IMR-90 (cell line): ENCODE results near the gene SHCBP1L. TPM values are rescaled to one million over a fixed set of nuclear protein-coding genes. Genes with fewer than 3 reads are reported as not detected.

Source experiments
- ATAC-seq: fragments of 200-7000 bp; cut with Tn5 transposase; 2 replicates; pipeline ENCODE4 v1.9.1; 2020; ENCODE audit warnings: low read depth, mild to moderate bottlenecking, moderate library complexity
- Bru-seq: library from RNA; stranded (reverse); fragments of 400-500 nt; gene quantifications from one replicate; lab custom pipeline; 2021; lab: Mats Ljungman, UMichigan
- BruChase-seq, 2 experiments: library from RNA; stranded (reverse); fragments of 400-500 nt; gene quantifications; one replicate each; lab custom pipeline; 2021; lab: Mats Ljungman, UMichigan
- BruUV-seq: library from RNA; stranded (reverse); fragments of 400-500 nt; replicated peaks from 2 replicates; lab custom pipeline; 2021; lab: Mats Ljungman, UMichigan
- CTCF ChIA-PET: fragments of 300-600 bp; formaldehyde crosslinking; extraction: SDS; loops from one replicate; lab custom pipeline; 2021; ENCODE audit warnings: antibody characterized with exemption; lab: Yijun Ruan, JAX
- POLR2A ChIA-PET: fragments of 300-600 bp; sonication (Branson Sonifier 250); formaldehyde crosslinking; loops from one replicate; lab custom pipeline; 2022; ENCODE audit warnings: antibody characterized with exemption; ENCODE audit not compliant: unreplicated experiment; lab: Charles Lee
- DNase-seq: peaks from one replicate; pipeline ENCODE4 v3.0.0; 2013
- H2AFZ ChIP-seq: replicated peaks from 2 replicates; pipeline ENCODE3; 2013; ENCODE audit warnings: low read length, mild to moderate bottlenecking; ENCODE audit not compliant: poor library complexity
- H2AK5ac ChIP-seq: 2 replicates; pipeline ENCODE4 v1.6.1; 2013; ENCODE audit warnings: low read depth, low read length, inconsistent platforms
- H2AK9ac ChIP-seq: replicated peaks from 2 replicates; pipeline ENCODE3; 2013; ENCODE audit warnings: mild to moderate bottlenecking, low read depth, low read length, moderate library complexity; ENCODE audit not compliant: poor library complexity
- H2BK120ac ChIP-seq: 2 replicates; pipeline ENCODE4 v1.6.1; 2013; ENCODE audit warnings: low read depth, low read length, inconsistent platforms
- H2BK15ac ChIP-seq: 3 replicates; pipeline ENCODE4 v1.6.1; 2013; ENCODE audit warnings: low read depth, low read length, inconsistent platforms
- H2BK20ac ChIP-seq: 2 replicates; pipeline ENCODE4 v1.6.1; 2013; ENCODE audit warnings: low read depth, mild to moderate bottlenecking, inconsistent platforms, low read length, moderate library complexity
- H2BK5ac ChIP-seq: 2 replicates; pipeline ENCODE4 v1.6.1; 2013; ENCODE audit warnings: mild to moderate bottlenecking, low read depth, low read length, inconsistent platforms; ENCODE audit not compliant: poor library complexity, severe bottlenecking
- H3K14ac ChIP-seq: replicated peaks from 2 replicates; pipeline ENCODE4 v1.6.1; 2013; ENCODE audit warnings: low read depth, low read length, inconsistent platforms
- H3K18ac ChIP-seq: 2 replicates; pipeline ENCODE4 v1.6.1; 2013; ENCODE audit warnings: low read depth, low read length, control low read depth
- H3K23ac ChIP-seq: 2 replicates; pipeline ENCODE4 v1.6.1; 2013; ENCODE audit warnings: low read depth, low read length, inconsistent platforms
- H3K27ac ChIP-seq: 2 replicates; pipeline ENCODE4 v1.5.1; 2013; ENCODE audit warnings: mild to moderate bottlenecking, control low read depth, low read length; ENCODE audit not compliant: insufficient read depth
- H3K27me3 ChIP-seq: 2 replicates; pipeline ENCODE4 v1.6.1; 2013; ENCODE audit warnings: low read length; ENCODE audit not compliant: control insufficient read depth, insufficient read depth
- H3K36me3 ChIP-seq: 2 replicates; pipeline ENCODE4 v1.6.1; 2013; ENCODE audit warnings: low read length, mixed read lengths; ENCODE audit not compliant: control insufficient read depth, insufficient read depth
- H3K4ac ChIP-seq: 2 replicates; pipeline ENCODE4 v1.6.1; 2013; ENCODE audit warnings: low read depth, low read length, inconsistent platforms
- H3K4me1 ChIP-seq: 2 replicates; pipeline ENCODE4 v1.6.1; 2013; ENCODE audit warnings: low read length, mixed read lengths; ENCODE audit not compliant: control insufficient read depth, insufficient read depth
- H3K4me2 ChIP-seq: 2 replicates; pipeline ENCODE4 v1.6.1; 2013; ENCODE audit warnings: low read depth, mild to moderate bottlenecking, control low read depth, low read length, moderate library complexity
- H3K4me3 ChIP-seq: 2 replicates; pipeline ENCODE4 v1.5.1; 2013; ENCODE audit warnings: low read depth, mild to moderate bottlenecking, control low read depth, low read length, moderate library complexity; ENCODE audit not compliant: insufficient read depth
- H3K56ac ChIP-seq: 2 replicates; pipeline ENCODE4 v1.6.1; 2013; ENCODE audit warnings: low read length, inconsistent platforms; ENCODE audit not compliant: insufficient read depth; ENCODE audit errors: extremely low read depth
- H3K79me1 ChIP-seq, 2 experiments: 2 replicates each; pipeline ENCODE4 v1.6.1; 2013; ENCODE audit warnings: low read length in 2 of 2, inconsistent platforms in 1 of 2, low read depth in 1 of 2
- H3K9ac ChIP-seq: 2 replicates; pipeline ENCODE4 v1.6.1; 2013; ENCODE audit warnings: low read depth, low read length, control low read depth
- H3K9me1 ChIP-seq: 2 replicates; pipeline ENCODE4 v1.6.1; 2013; ENCODE audit warnings: low read length, inconsistent platforms; ENCODE audit not compliant: insufficient read depth
- H3K9me3 ChIP-seq: 2 replicates; pipeline ENCODE4 v1.6.1; 2013; ENCODE audit warnings: low read length; ENCODE audit not compliant: control insufficient read depth, insufficient read depth
- H4K20me1 ChIP-seq: 2 replicates; pipeline ENCODE4 v1.6.1; 2013; ENCODE audit warnings: low read length, inconsistent platforms; ENCODE audit not compliant: insufficient read depth
- H4K5ac ChIP-seq: 2 replicates; pipeline ENCODE4 v1.6.1; 2013; ENCODE audit warnings: mild to moderate bottlenecking, low read depth, low read length, control low read depth
- H4K8ac ChIP-seq, 2 experiments: 2 replicates each; pipeline ENCODE4 v1.6.1; 2013; ENCODE audit warnings: low read depth in 2 of 2, low read length in 2 of 2, control low read depth in 1 of 2, inconsistent platforms in 1 of 2
- H4K91ac ChIP-seq: 2 replicates; pipeline ENCODE4 v1.6.1; 2013; ENCODE audit warnings: low read depth, low read length, inconsistent platforms; ENCODE audit not compliant: insufficient read depth
- BHLHE40 ChIP-seq: fragments of 150-350 bp; IDR thresholded peaks from 2 replicates; pipeline ENCODE4 v1.6.1; 2016; ENCODE audit warnings: mild to moderate bottlenecking, low read depth, low read length
- FOS ChIP-seq: fragments of 150-350 bp; IDR thresholded peaks from 2 replicates; pipeline ENCODE4 v1.6.1; 2016; ENCODE audit warnings: low read depth, low read length
- MAZ ChIP-seq: IDR thresholded peaks from 2 replicates; pipeline ENCODE4 v1.6.1; 2012; ENCODE audit warnings: low read depth, mild to moderate bottlenecking, low read length, improper control_type of control experiment, moderate library complexity, borderline replicate concordance
- MXI1 ChIP-seq: IDR thresholded peaks from 2 replicates; pipeline ENCODE4 v1.6.1; 2012; ENCODE audit warnings: low read depth, mild to moderate bottlenecking, low read length, moderate library complexity, borderline replicate concordance
- NFE2L2 ChIP-seq: fragments of 150-350 bp; IDR thresholded peaks from 2 replicates; pipeline ENCODE4 v1.6.1; 2016; ENCODE audit warnings: low read depth, mild to moderate bottlenecking, low read length
- RAD21 ChIP-seq: IDR thresholded peaks from 2 replicates; pipeline ENCODE4 v1.6.1; 2012; ENCODE audit warnings: low read length, improper control_type of control experiment
- RCOR1 ChIP-seq: IDR thresholded peaks from 2 replicates; pipeline ENCODE4 v1.6.1; 2012; ENCODE audit warnings: mild to moderate bottlenecking, low read length, improper control_type of control experiment; ENCODE audit not compliant: insufficient replicate concordance
- RFX5 ChIP-seq: IDR thresholded peaks from 2 replicates; pipeline ENCODE4 v1.8.0; 2012; ENCODE audit warnings: low read depth, mild to moderate bottlenecking, low read length, moderate library complexity
- SMC3 ChIP-seq: fragments of 150-350 bp; IDR thresholded peaks from 2 replicates; pipeline ENCODE4 v1.6.1; 2016; ENCODE audit warnings: low read depth, mild to moderate bottlenecking, antibody characterized with exemption, low read length, moderate library complexity
- WGBS, 2 experiments: methylation state at CpG; one replicate each; pipeline versions ENCODE4 v1.1.5 to v1.1.7; 2013; ENCODE audit warnings: missing lambda C conversion rate in 2 of 2; ENCODE audit not compliant: insufficient read length in 1 of 2; ENCODE audit errors: extremely low coverage in 2 of 2; 5-methylcytosine and 5-hydroxymethylcytosine counted together
- dilution Hi-C: fragments of 300-500 bp; cut with HindIII; formaldehyde crosslinking; loops from one replicate; pipeline ENCODE4 v1.14.3; 2018; ENCODE audit warnings: low sequenced_read_pairs; ENCODE audit not compliant: unreplicated experiment
- in situ Hi-C: fragments of 300-500 bp; cut with MboI; formaldehyde crosslinking; loops from 3 replicates; pipeline ENCODE4 v1.14.3; 2019; ENCODE audit warnings: low sequenced_read_pairs, inconsistent platforms, mixed read lengths
- intact Hi-C: fragments of 100-400 bp; cut with micrococcal nuclease; formaldehyde crosslinking; loops from 2 replicates; pipeline ENCODE4 v1.10.0; 2022
- long read RNA-seq: library from polyadenylated mRNA; unstranded; transcript quantifications from one replicate; pipeline ENCODE4 v2.0.0, GENCODE V29; 2021; ENCODE audit not compliant: unreplicated experiment
- polyA plus RNA-seq, 3 experiments: library from polyadenylated mRNA; depleted of rRNA; stranded (reverse); fragments of >200 nt; gene quantifications; 2 replicates each; pipeline ENCODE4 v1.2.3, GENCODE V29; 2012; ENCODE audit warnings: low replicate concordance in 1 of 3
- total RNA-seq: library from RNA; depleted of rRNA; stranded (reverse); fragments of >200 nt; gene quantifications from 2 replicates; pipeline ENCODE4 v1.2.3, GENCODE V29; 2012; rRNA removed
- TF ChIP-seq, protein P1 (sequence below): fragments of 150-350 bp; IDR thresholded peaks from 2 replicates; pipeline ENCODE4 v1.6.1; 2017; ENCODE audit warnings: mild to moderate bottlenecking, antibody characterized with exemption, low read length, low read depth
- TF ChIP-seq, protein P2 (sequence below): conservative IDR thresholded peaks from 2 replicates; pipeline ENCODE4 v1.5.1; 2012; ENCODE audit warnings: mild to moderate bottlenecking, low read depth, low read length, improper control_type of control experiment
- TF ChIP-seq, protein P3 (sequence below): fragments of 150-350 bp; IDR thresholded peaks from 2 replicates; pipeline ENCODE4 v1.6.1; 2016; ENCODE audit warnings: low read depth, mild to moderate bottlenecking, low read length, moderate library complexity, borderline replicate concordance

SHCBP1L gene
- total RNA-seq (not detected in 2 replicates), polyA plus RNA-seq (2012; rRNA removed) (not detected in 2 replicates), Bru-seq, nascent RNA (percentile 7 among the genes with signal in this experiment), BruChase-seq, experiment 1, labeled RNA remaining after a 6-hour chase (percentile 17 among the genes with signal in this experiment), BruChase-seq, experiment 2, labeled RNA remaining after a 2-hour chase (percentile 12 among the genes with signal in this experiment)
- polyA plus RNA-seq (2012; cell fraction: cytosol; rRNA removed) = not detected in 2 replicates
- not detected in 2 replicates for polyA plus RNA-seq (2012; cell fraction: nucleus; rRNA removed; ENCODE audit: low replicate concordance)
- long read RNA-seq = 0 reads

DNA sequence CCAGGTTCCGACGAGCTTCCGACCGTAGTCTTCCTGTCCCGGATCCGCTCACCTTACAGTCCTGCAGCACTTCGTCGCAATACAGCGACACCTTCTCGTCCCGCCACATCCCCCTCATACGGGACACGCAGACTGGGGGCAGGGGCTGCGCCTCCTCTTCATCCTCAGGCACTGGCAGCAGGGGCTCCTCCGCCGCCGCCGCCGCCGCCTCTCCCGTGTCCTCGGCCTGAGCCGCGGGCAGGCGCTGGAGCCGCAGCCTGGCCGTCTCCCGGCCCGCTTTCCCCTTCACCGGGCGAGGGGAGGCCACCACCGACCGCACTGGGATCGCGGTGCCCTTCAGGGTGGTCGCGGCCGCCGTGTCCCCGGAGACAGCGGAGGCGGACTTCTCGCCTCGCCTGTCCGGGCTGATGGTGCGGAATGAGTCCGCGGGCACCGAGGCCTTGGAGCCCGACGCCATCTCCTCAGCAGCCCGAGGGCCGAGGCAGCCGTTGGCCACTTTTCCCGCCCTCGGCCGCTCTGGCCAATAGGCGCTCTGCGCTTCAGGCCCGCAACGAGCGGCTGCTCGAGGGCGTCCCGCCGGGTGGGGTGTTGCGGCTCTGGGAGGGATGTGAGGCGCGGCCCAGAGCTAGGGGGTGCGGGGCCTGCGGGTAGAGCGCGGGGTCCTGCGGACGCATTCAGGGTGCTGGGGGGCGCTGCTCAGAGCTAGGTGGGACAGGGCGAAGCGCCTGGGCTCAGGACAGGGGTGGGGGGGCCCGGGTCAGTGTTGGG lies at the start of gene SHCBP1L:
SHCBP1L (minus strand) TSS at position 490 of the 768 bp plus-strand sequence; CDS start at position 457, 33 bp downstream.
- dilution Hi-C loops (no loop called here), in situ Hi-C loops (loop anchor here (25.0 kb wide), 2 partner anchors 159 to 284 kb away; no protein-coding TSS in a partner anchor), intact Hi-C loops (no loop called here)
- peak within 1 kb of the TSS; percentile 37; the same call in 1 of the 2 replicates for H3K23ac ChIP-seq
- no peak within 1 kb of the TSS for H4K8ac ChIP-seq
- H4K91ac ChIP-seq = no peak within 1 kb of the TSS
- no peak within 1 kb of the TSS for H3K4ac ChIP-seq
- peaks cover 3% of the 10 kb centered on the region for H3K9me3 ChIP-seq
- BruUV-seq = no TSS peak
- H3K36me3 ChIP-seq = no peaks in the 10 kb centered on the region
- peaks cover 12% of the 10 kb centered on the region for H3K27me3 ChIP-seq
- no peak within 1 kb of the TSS for H2BK5ac ChIP-seq
- H3K14ac ChIP-seq = no peak within 1 kb of the TSS
- H3K18ac ChIP-seq = no peak within 1 kb of the TSS
- ChIA-PET CTCF (no interaction called here), POLR2A (no interaction called here)
- ATAC-seq = no peak
- H3K9ac ChIP-seq = no peak within 1 kb of the TSS
- no peak within 1 kb of the TSS for H2AK9ac ChIP-seq
- peaks cover 2% of the 10 kb centered on the region for H3K9me1 ChIP-seq
- H4K5ac ChIP-seq = no peak within 1 kb of the TSS; the same call in 1 of the 2 replicates
- H4K20me1 ChIP-seq = peaks cover 9% of the 10 kb centered on the region; the same call in 1 of the 2 replicates
- H3K4me2 ChIP-seq = peak within 1 kb of the TSS; percentile 57; the same call in 1 of the 2 replicates
- H3K79me1 ChIP-seq = no peaks in the 10 kb centered on the region
- no peak for DNase-seq
- no peak within 1 kb of the TSS for H3K4me3 ChIP-seq
- no peak within 1 kb of the TSS for H2AK5ac ChIP-seq
- no peak within 1 kb of the TSS for H3K56ac ChIP-seq
- H2BK120ac ChIP-seq = no peak within 1 kb of the TSS
- H3K4me1 ChIP-seq = peaks cover 2% of the 10 kb centered on the region; the same call in 1 of the 2 replicates
- WGBS, 2 experiments = 45% methylated on average over 46 of the region's 79 CpGs; no CpG with 5 or more reads in 1 of the 2 experiments
- no peak within 1 kb of the TSS for H2BK20ac ChIP-seq
- no peak within 1 kb of the TSS for H2BK15ac ChIP-seq
- H2AFZ ChIP-seq = peak within 1 kb of the TSS; percentile 81
- H3K27ac ChIP-seq = no peak within 1 kb of the TSS
- TF ChIP-seq, protein P1, sequence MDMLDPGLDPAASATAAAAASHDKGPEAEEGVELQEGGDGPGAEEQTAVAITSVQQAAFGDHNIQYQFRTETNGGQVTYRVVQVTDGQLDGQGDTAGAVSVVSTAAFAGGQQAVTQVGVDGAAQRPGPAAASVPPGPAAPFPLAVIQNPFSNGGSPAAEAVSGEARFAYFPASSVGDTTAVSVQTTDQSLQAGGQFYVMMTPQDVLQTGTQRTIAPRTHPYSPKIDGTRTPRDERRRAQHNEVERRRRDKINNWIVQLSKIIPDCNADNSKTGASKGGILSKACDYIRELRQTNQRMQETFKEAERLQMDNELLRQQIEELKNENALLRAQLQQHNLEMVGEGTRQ = no peak
- TF ChIP-seq SMC3 (no peak), RAD21 (no peak), NFE2L2 (no peak), RCOR1 (no peak), BHLHE40 (no peak), RFX5 (no peak), FOS (no peak), MAZ (no peak), MXI1 (no peak)
- TF ChIP-seq, protein P2, sequence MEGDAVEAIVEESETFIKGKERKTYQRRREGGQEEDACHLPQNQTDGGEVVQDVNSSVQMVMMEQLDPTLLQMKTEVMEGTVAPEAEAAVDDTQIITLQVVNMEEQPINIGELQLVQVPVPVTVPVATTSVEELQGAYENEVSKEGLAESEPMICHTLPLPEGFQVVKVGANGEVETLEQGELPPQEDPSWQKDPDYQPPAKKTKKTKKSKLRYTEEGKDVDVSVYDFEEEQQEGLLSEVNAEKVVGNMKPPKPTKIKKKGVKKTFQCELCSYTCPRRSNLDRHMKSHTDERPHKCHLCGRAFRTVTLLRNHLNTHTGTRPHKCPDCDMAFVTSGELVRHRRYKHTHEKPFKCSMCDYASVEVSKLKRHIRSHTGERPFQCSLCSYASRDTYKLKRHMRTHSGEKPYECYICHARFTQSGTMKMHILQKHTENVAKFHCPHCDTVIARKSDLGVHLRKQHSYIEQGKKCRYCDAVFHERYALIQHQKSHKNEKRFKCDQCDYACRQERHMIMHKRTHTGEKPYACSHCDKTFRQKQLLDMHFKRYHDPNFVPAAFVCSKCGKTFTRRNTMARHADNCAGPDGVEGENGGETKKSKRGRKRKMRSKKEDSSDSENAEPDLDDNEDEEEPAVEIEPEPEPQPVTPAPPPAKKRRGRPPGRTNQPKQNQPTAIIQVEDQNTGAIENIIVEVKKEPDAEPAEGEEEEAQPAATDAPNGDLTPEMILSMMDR = no peak
- TF ChIP-seq, protein P3, sequence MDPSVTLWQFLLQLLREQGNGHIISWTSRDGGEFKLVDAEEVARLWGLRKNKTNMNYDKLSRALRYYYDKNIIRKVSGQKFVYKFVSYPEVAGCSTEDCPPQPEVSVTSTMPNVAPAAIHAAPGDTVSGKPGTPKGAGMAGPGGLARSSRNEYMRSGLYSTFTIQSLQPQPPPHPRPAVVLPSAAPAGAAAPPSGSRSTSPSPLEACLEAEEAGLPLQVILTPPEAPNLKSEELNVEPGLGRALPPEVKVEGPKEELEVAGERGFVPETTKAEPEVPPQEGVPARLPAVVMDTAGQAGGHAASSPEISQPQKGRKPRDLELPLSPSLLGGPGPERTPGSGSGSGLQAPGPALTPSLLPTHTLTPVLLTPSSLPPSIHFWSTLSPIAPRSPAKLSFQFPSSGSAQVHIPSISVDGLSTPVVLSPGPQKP = no peak
